Thoracic aorta endothelial cell (primary cell): Measurements from ENCODE around the gene PHF10. TPM values are rescaled to one million over a fixed set of nuclear protein-coding genes. Genes with fewer than 3 reads are reported as not detected.

Experiments
- total RNA-seq: library from RNA; depleted of rRNA; stranded (reverse); fragments of >200 nt; gene quantifications from 2 replicates; pipeline ENCODE4 v1.2.3, GENCODE V29; 2012

PHF10 gene
- 58.0 and 62.6 TPM in 2 replicates for total RNA-seq

DNA sequence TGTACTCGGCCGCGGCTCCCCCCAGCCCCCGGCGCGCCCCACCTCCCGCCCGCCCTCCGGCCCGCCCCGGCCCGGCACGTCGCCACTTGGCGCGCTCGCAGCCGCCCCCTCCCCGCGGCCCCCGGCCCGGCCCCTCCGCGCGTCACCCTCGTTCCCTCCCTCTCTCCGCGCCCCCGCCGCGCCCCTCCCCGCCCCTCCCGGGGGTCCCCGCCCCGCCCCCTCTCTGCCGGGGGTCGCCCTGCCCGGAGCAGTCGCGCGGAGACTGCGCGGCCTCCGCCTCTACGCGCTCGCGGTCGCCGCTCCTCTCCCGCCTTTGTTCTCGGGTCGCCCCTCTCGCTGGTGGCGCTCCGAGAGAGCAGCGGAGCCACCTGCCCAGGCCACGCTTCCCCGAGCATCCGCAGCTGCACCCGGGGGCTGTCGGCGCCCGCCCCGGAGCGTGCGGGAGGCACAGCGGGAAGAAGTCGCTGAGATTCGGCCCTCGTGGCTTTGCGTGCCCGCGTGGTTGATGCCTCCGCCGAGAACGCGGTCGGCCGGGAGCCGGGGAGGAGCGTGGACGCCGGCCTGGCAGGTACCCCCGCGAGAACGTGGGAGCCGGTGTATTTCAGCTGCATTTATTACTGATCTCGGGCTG is at the start of gene PHF10:
PHF10 (minus strand) TSS at position 7 of the 631 bp plus-strand sequence. CDS start 569 bp downstream, outside the sequence.

DNA sequence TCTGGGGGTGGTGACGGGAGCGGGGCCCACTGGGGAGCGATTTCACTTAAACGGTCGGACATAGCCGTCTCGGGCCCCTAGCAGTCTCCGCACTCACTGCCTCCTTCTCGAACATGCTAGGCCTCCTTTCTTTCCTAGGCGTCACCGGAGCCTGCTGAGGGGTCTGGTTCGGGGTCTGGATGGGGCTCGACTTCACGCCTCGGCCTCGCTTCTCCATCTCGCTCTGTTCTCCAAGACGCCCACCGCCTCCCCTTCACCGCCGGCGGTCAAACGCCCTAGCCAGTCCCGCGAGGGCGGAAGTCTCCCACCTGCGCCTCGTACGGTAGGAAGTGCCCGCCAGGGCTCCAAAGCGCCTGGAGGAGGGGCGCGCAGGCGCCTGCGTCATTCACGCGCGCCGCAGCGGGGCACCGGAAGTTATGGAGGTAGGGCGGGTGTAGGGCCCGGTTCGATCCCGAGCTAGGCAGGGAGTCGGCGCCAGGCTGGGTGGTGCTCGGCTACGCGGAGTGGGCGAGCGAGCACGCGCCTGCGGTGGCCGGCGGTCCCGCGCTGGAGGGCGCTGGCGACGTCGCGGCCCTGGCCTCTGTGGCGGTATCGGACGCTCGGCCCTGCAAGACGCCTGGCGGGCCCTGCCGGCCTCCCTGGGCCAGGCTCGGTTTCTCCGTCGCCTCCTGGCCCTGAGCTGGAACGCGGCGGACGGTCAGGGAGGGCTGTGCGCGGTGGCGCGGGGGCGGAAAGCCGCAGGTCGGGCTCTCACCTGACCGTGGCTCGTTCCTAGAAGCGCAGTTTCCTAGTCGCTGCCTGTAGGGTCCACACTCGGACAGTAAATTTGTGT is 27.2 kb upstream of the PHF10 start, which contains the start of the genes DYNLT2 and ERMARD:
DYNLT2 (minus strand) TSS at position 331 of the 832 bp plus-strand sequence; CDS start at position 217, 114 bp downstream.
ERMARD (plus strand) TSS at position 381 of the 832 bp plus-strand sequence; CDS start at position 417, 36 bp downstream.

DNA sequence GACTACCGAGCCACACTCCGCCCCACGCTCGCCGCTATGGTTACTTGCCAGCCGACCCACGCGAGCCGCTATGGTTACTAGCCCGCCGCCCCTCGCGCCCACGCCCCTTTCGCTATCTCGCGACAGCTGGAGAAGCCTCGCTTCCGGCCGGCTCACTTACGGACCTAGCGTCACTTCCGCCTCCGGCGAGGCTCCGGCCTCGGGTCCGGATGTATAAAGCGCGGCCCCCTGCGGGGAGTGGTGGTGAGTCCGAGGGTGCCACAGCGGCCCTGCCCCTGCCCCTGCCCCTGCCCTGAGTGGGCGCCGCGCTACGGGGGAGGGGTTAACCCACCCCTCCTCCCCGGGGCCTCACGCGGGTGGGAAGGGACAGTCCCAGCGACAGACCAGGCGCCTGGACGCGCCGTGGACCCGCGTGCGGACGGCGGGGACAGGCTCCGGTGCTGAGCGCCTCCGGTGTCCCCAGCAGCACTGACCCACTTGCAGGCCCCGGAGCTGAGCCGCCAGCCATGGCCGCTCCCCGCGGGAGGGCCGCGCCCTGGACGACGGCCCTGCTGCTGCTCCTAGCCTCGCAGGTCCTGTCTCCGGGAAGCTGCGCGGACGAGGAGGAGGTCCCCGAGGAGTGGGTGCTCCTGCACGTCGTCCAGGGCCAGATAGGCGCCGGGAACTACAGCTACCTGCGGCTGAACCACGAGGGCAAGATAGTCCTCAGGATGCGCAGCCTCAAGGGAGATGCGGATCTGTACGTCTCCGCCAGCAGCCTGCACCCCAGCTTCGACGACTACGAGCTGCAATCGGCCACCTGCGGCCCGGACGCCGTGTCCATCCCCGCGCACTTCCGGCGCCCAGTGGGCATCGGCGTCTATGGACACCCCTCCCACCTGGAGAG is 22.1 kb downstream of the PHF10 start, which contains the start of the genes C6orf120 and WDR27:
C6orf120 (plus strand) TSS at position 173 of the 886 bp plus-strand sequence; CDS start at position 507, 334 bp downstream.
WDR27 (minus strand) TSS at position 76 of the 886 bp plus-strand sequence. CDS start 13,024 bp downstream, outside the sequence.

Other genes with a start within 250 kb of the PHF10 start
- 49.2 and 57.0 TPM in 2 replicates for gene WDR27, start 22.5 kb downstream of the PHF10 start, total RNA-seq
- gene C6orf120, start 22.4 kb downstream of the PHF10 start, total RNA-seq, result 38.7 and 41.6 TPM in 2 replicates
- 1.4 and 2.5 TPM in 2 replicates for gene DYNLT2, start 27.1 kb upstream of the PHF10 start, total RNA-seq
- 13.7 and 21.7 TPM in 2 replicates for gene ERMARD, start 27.1 kb upstream of the PHF10 start, total RNA-seq